Measurements from ENCODE around the gene ACACA. TPM values are rescaled to one million over a fixed set of nuclear protein-coding genes. Genes with fewer than 3 reads are reported as not detected.

Gene ACACA
- total RNA-seq, 3 donors from 2014 or later (not counting 1 experiment from before 2014, with no cell fraction given) = 22.9 to 23.9 (median 23.6) TPM

- no peak overlapping the region for H3K4me3 Mint-ChIP-seq
- Histone ChIP-seq H3K36me3 (ENCODE audit: control insufficient read depth, insufficient read depth, low read length) (no peaks in the 10 kb centered on the region), H3K4me3 (ENCODE audit: low read length) (no peak overlapping the region), H3K27me3 (ENCODE audit: control insufficient read depth, insufficient read depth, low read length) (no peaks in the 10 kb centered on the region), H3K27ac (ENCODE audit: low read length) (no peak overlapping the region), H3K9me3 (ENCODE audit: control insufficient read depth, insufficient read depth, low read length) (no peaks in the 10 kb centered on the region), H3K4me1 (ENCODE audit: control insufficient read depth, insufficient read depth, low read length) (no peaks in the 10 kb centered on the region)
- ATAC-seq (peak; percentile 76 to 99 (median 98)), DNase-seq (peak; percentile 29 to 84)
- WGBS (ENCODE audit: insufficient coverage) = 16% methylated on average over 3 of the region's 4 CpGs
- TF ChIP-seq CTCF (IDR thresholded peaks at IDR 0.05) = peak; percentile 76
- H3K27me3 Mint-ChIP-seq (ENCODE audit: low read depth in 2 of 2) = no peaks in the 10 kb centered on the region
- intact Hi-C loops (cut with micrococcal nuclease) = loop anchor here (2.0 to 5.0 kb wide), 2 partner anchors 419 to 771 kb away; no protein-coding TSS in a partner anchor
- H3K4me1 Mint-ChIP-seq = peaks cover 0 to 7% of the 10 kb centered on the region in 2 donors
- H3K27ac Mint-ChIP-seq = no peak overlapping the region
- no peaks in the 10 kb centered on the region for H3K36me3 Mint-ChIP-seq
- H3K9me3 Mint-ChIP-seq = no peaks in the 10 kb centered on the region
Measured at GRCh38 chr17:37373530-37374159, 33.0 kb downstream of the ACACA start.

GRCh38 chr17:37368577-37368976, 38.1 kb downstream of the ACACA start:
- Mint-ChIP-seq H3K36me3 (no peaks in the 10 kb centered on the region), H3K27ac (no peak overlapping the region), H3K27me3 (ENCODE audit: low read depth in 2 of 2) (no peaks in the 10 kb centered on the region), H3K4me3 (no peak overlapping the region), H3K9me3 (no peaks in the 10 kb centered on the region), H3K4me1 (peaks cover 0 to 4% of the 10 kb centered on the region in 2 donors)
- ATAC-seq = no peak
- no peaks in the 10 kb centered on the region for H3K27me3 ChIP-seq (ENCODE audit: control insufficient read depth, insufficient read depth, low read length)
- no peaks in the 10 kb centered on the region for H3K9me3 ChIP-seq (ENCODE audit: control insufficient read depth, insufficient read depth, low read length)
- intact Hi-C loops (cut with micrococcal nuclease) = no loop called here
- WGBS (ENCODE audit: insufficient coverage) = no CpG with 5 or more reads among the region's 3 CpGs
- no peaks in the 10 kb centered on the region for H3K36me3 ChIP-seq (ENCODE audit: control insufficient read depth, insufficient read depth, low read length)
- no peak overlapping the region for H3K27ac ChIP-seq (ENCODE audit: low read length)
- no peak for DNase-seq
- no peak overlapping the region for H3K4me3 ChIP-seq (ENCODE audit: low read length)
- no peak for TF ChIP-seq CTCF (IDR thresholded peaks at IDR 0.05)
- no peaks in the 10 kb centered on the region for H3K4me1 ChIP-seq (ENCODE audit: control insufficient read depth, insufficient read depth, low read length)

- H3K9me3 Mint-ChIP-seq = no peaks in the 10 kb centered on the region
- Histone ChIP-seq H3K27me3 (ENCODE audit: control insufficient read depth, insufficient read depth, low read length) (no peaks in the 10 kb centered on the region), H3K36me3 (ENCODE audit: control insufficient read depth, insufficient read depth, low read length) (no peaks in the 10 kb centered on the region), H3K9me3 (ENCODE audit: control insufficient read depth, insufficient read depth, low read length) (no peaks in the 10 kb centered on the region), H3K4me3 (ENCODE audit: low read length) (no peak overlapping the region), H3K4me1 (ENCODE audit: control insufficient read depth, insufficient read depth, low read length) (no peaks in the 10 kb centered on the region), H3K27ac (ENCODE audit: low read length) (no peak overlapping the region)
- peak in 1 of 3 donors; percentile 14 for ATAC-seq
- no peak for DNase-seq
- intact Hi-C loops (cut with micrococcal nuclease) = no loop called here
- WGBS (ENCODE audit: insufficient coverage) = 89% methylated on average over 1 of the region's 1 CpG
- H3K27me3 Mint-ChIP-seq (ENCODE audit: low read depth in 2 of 2) = no peaks in the 10 kb centered on the region
- H3K27ac Mint-ChIP-seq = no peak overlapping the region
- no peaks in the 10 kb centered on the region for H3K4me1 Mint-ChIP-seq
- no peak for TF ChIP-seq CTCF (IDR thresholded peaks at IDR 0.05)
- H3K4me3 Mint-ChIP-seq = no peak overlapping the region
- H3K36me3 Mint-ChIP-seq = no peaks in the 10 kb centered on the region
Measured at GRCh38 chr17:37365589-37365988, 41.0 kb downstream of the ACACA start.

- Histone ChIP-seq H3K27ac (ENCODE audit: low read length) (no peak overlapping the region), H3K4me3 (ENCODE audit: low read length) (no peak overlapping the region), H3K4me1 (ENCODE audit: control insufficient read depth, insufficient read depth, low read length) (peaks cover 16% of the 10 kb centered on the region), H3K36me3 (ENCODE audit: control insufficient read depth, insufficient read depth, low read length) (no peaks in the 10 kb centered on the region), H3K27me3 (ENCODE audit: control insufficient read depth, insufficient read depth, low read length) (no peaks in the 10 kb centered on the region), H3K9me3 (ENCODE audit: control insufficient read depth, insufficient read depth, low read length) (no peaks in the 10 kb centered on the region)
- intact Hi-C loops (cut with micrococcal nuclease) = no loop called here
- H3K4me1 Mint-ChIP-seq = peaks cover 19% of the 10 kb centered on the region in 2 donors
- H3K27me3 Mint-ChIP-seq (ENCODE audit: low read depth in 2 of 2) = no peaks in the 10 kb centered on the region
- TF ChIP-seq CTCF (IDR thresholded peaks at IDR 0.05) = no peak
- no peak overlapping the region for H3K27ac Mint-ChIP-seq
- ATAC-seq (no peak), DNase-seq (no peak)
- H3K4me3 Mint-ChIP-seq = peak overlapping the region; percentile 32
- no peaks in the 10 kb centered on the region for H3K36me3 Mint-ChIP-seq
- 91% methylated on average over 4 of the region's 4 CpGs for WGBS (ENCODE audit: insufficient coverage)
- no peaks in the 10 kb centered on the region for H3K9me3 Mint-ChIP-seq
Measured at GRCh38 chr17:37361543-37361942, 45.1 kb downstream of the ACACA start.
